OCI-LY1 (cell line): Measurements from ENCODE around the gene LSAMP.

Experiments used
- CTCF ChIP-seq: fragments of 200-600 bp; sonication (generic), shearing (Covaris generic); IDR thresholded peaks from 2 replicates; pipeline ENCODE4 v1.5.1; 2017; ENCODE audit warnings: mild to moderate bottlenecking, antibody characterized with exemption, low read length, moderate library complexity, mixed read lengths
- EZH2 ChIP-seq: fragments of 200-600 bp; sonication (generic), shearing (Covaris generic); IDR thresholded peaks from 2 replicates; pipeline ENCODE4 v1.8.0; 2017; ENCODE audit warnings: borderline replicate concordance, mixed run types, mild to moderate bottlenecking, antibody characterized with exemption, low read length, moderate library complexity, mixed read lengths

- TF ChIP-seq CTCF (no peak), EZH2 (no peak)
These were observed 268.2 kb downstream of the LSAMP start for GRCh38 chr3:116176974-116177555.
